ENCODE measurements around the gene PIRT.
"Not testable (repeated sequence)": the region's sequence is repeated elsewhere in the genome, so short reads cannot be mapped to it uniquely, and the experiment has no call there.

PIRT gene

GRCh38 chr17:10837921-10838320, at the start of gene PIRT:
PIRT (minus strand) TSS chr17:10838087; CDS start chr17:10825645, 12,442 bp downstream.
- no peak for DNase-seq

- DNase-seq = no peak
These were observed 44.1 kb upstream of the PIRT start for GRCh38 chr17:10881959-10882358.

- DNase-seq = no peak
These were observed 41.4 kb upstream of the PIRT start for GRCh38 chr17:10879190-10879836.

- DNase-seq = no peak
These were observed 38.2 kb upstream of the PIRT start for GRCh38 chr17:10875984-10876555.

GRCh38 chr17:10875430-10875851, 37.6 kb upstream of the PIRT start:
- DNase-seq = no peak

GRCh38 chr17:10871914-10872313, 34.0 kb upstream of the PIRT start:
- DNase-seq = no peak

- no peak for DNase-seq
These were observed 32.6 kb upstream of the PIRT start for GRCh38 chr17:10870336-10871050.

GRCh38 chr17:10868744-10869143, 30.9 kb upstream of the PIRT start:
- not testable (repeated sequence) for DNase-seq

GRCh38 chr17:10859051-10859450, 21.2 kb upstream of the PIRT start:
- DNase-seq = no peak

GRCh38 chr17:10857976-10858375, 20.1 kb upstream of the PIRT start:
- no peak for DNase-seq

- not testable (repeated sequence) for DNase-seq
These were observed 8.7 kb upstream of the PIRT start for GRCh38 chr17:10846636-10847035.

GRCh38 chr17:10845388-10845751, 7.5 kb upstream of the PIRT start:
- DNase-seq = no peak

GRCh38 chr17:10844621-10845387, 6.9 kb upstream of the PIRT start:
- DNase-seq = peak; percentile 47

GRCh38 chr17:10843811-10844210, 5.9 kb upstream of the PIRT start:
- DNase-seq = no peak

- DNase-seq = no peak
These were observed 4.8 kb upstream of the PIRT start for GRCh38 chr17:10842658-10843057.

- no peak for DNase-seq
These were observed 795 bp upstream of the PIRT start for GRCh38 chr17:10838682-10839081.

GRCh38 chr17:10836966-10837590, 809 bp downstream of the PIRT start:
- no peak for DNase-seq

- DNase-seq = no peak
These were observed 1.7 kb downstream of the PIRT start for GRCh38 chr17:10836145-10836544.

GRCh38 chr17:10831696-10832095, 6.2 kb downstream of the PIRT start:
- no peak for DNase-seq

GRCh38 chr17:10827898-10828552, 9.9 kb downstream of the PIRT start:
- no peak for DNase-seq

GRCh38 chr17:10824874-10825273, 13.0 kb downstream of the PIRT start:
- no peak for DNase-seq

GRCh38 chr17:10821770-10822169, 16.1 kb downstream of the PIRT start:
- DNase-seq = no peak

- no peak for DNase-seq
These were observed 16.8 kb downstream of the PIRT start for GRCh38 chr17:10821054-10821453.
